Hippocampal formation (tissue), 2 donors: ENCODE measurements around the gene TP73.

Source experiments
- DNase-seq, 2 donors: peaks; one replicate each; lab custom pipeline; 2025; lab: John Stamatoyannopoulos, UW

The TP73 gene

DNA sequence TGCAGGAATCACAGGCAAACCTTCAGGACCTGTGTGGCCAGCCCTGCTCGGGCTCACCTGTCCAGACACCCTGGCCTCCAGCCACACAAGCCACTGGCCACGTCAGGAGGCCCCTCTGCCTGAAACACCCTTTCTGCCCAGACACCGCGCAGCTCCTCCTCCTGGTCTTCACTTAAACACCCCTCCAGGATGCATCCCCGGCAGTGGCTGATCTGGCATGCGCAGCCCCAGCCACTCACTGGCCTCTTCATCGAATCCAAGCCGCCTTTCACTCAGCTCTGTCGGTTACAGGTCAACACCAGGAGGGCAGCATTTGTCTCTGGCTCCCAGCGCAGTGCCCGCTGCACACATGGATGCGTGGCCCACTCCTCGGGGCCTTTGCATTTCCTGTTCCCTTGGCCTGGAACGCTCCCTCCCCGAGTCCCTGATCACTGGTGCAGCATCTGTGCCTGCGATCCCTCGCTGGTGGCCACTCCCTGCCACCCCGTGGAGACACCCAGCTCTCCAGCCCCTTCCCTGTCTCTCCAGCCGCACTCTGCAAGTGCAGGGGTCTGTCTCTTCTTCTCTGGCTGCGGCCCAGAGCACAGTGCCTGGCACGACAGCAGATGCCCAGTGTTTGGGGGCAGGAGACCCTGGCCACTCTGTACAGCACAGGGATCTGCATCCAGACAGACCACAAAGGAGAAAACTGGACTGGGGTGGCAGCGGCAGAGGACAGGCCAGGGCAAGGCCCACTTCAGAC is 18.1 kb upstream of the TP73 start:
- DNase-seq = no peak

- DNase-seq = no peak
Measured at GRCh38 chr1:3636080-3636479, 16.2 kb upstream of the TP73 start.

- no peak for DNase-seq
Measured at GRCh38 chr1:3636531-3636930, 15.8 kb upstream of the TP73 start.

DNA sequence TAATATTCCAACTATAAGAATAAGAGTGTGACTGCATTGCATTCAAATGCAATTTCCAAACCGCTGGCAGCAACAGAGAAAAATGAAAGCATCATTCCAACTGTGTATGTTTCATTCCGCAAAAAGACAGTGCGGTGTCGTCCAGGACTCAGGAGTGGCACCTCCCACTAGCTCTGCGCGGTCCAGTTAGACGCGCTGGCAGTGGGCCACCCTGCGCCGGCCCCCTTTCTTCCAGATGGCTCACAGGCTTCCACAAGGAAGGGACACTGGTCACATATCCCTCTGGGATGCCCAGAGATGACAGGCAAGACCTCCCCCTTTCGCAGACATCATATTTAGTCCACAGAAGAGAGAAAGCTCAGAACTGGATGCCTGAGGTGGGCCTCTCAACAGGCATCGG is 14.3 kb upstream of the TP73 start:
- DNase-seq = no peak

- DNase-seq = no peak
Measured at GRCh38 chr1:3638676-3639075, 13.6 kb upstream of the TP73 start.

DNA sequence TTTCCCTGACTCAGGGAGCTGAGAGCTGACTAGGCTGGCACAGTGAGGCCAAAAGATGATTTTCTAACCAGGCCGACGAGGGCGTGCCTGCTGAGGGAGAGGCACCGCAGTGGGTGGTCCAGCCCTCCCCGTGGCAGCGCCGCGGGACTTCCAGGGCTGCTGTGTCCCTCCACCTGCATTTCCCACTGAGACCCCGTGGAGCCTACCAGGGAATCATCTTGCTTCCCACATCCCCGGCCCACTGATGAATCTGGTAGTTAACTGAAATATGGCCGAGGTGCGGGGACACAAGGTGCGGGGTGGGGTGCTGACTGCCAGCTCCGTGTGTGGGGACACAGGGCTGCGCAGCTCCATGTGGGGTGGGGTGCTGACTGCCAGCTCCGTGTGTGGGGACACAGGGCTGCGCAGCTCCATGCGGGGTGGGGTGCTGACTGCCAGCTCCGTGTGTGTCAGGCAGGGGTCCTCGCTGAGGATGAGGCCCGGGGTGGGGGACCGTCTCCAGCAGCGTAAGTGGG is 12.9 kb upstream of the TP73 start:
- DNase-seq = no peak

DNA sequence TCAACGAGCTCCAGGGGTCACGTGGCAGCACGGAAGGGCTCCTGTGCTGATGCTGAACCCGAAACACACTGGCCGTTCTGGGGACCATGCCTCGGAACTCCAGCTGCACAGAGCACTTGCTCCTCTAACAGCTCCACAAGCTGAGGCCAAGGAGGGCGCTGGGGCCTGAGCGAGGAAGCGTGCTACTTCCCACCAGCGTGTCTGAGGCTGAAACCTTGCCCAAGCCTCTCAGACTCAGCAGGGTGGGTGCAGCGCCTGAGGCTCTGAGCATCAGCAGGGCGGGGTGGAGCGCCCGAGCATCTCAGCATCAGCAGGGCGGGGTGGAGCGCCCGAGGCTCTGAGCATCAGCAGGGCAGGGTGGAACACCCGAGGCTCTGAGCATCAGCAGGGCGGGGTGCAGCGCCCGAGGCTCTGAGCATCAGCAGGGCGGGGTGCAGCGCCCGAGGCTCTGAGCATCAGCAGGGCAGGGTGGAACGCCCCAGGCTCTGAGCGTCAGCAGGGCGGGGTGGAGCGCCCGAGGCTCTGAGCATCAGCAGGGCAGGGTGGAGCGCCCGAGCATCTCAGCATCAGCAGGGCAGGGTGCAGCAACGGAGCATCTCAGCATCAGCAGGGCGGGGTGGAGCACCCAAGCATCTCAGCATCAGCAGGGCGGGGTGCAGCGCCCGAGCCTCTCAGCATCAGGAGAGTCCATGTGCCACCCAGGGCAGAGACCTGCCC is 12.0 kb upstream of the TP73 start:
- DNase-seq = no peak

GRCh38 chr1:3641046-3641760 is 11.1 kb upstream of the TP73 start:
- DNase-seq = no peak

DNA sequence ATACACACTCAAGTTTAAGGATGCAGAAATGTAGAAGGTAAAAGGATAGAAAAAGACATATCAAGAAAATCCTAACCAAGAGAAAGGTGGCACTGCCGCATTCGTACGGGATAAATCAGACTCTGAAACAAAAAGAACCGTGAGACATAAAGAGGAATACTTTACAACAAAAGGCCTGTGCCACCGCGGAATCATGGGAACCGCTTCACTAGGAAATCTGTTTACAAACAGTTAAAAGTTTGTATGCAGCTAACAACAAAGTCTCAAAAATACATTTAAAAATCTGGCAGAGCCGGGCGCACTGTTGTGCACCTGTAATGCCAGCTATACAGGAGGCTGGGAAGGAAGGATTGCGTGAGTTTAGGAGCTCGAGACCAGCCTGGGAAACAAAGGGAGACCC is 10.5 kb upstream of the TP73 start:
- DNase-seq = no peak

DNA sequence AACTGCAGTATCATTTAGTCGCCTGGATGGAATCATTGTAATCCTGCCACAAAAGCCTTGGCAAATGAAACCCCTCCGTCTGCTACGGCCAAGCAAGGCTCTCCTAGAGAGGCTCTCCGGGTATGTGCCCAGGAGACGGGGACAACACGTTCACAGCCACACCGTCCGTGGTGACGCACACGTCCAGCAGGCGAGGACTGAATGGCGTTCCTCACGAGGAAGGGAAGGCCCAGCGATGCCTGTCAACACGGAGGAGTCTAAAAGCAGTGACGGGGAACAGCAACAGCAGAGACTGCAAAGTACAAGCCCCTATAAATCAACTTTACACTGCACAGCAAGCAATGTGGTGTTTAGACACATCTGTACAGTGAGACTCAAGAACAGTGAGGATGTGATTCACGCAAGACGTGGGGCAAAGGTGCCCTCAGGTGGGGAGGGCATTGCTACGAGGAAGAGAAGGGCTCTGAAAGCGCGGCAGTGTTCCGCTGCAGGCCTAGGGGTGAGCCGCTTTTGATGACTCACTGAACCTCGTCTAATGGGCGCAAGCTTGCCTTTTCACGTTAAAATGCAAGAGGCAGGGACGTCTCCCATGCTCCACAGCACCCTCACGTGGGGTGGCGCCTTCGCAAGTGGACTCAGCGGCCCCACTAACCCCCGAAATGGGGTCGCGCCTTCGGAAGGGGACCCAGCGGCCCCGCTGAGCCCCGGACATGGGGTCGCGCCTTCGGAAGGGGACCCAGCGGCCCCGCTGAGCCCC is 9.2 kb upstream of the TP73 start:
- DNase-seq = no peak

- no peak for DNase-seq
Measured at GRCh38 chr1:3644273-3644672, 8.0 kb upstream of the TP73 start.

DNA sequence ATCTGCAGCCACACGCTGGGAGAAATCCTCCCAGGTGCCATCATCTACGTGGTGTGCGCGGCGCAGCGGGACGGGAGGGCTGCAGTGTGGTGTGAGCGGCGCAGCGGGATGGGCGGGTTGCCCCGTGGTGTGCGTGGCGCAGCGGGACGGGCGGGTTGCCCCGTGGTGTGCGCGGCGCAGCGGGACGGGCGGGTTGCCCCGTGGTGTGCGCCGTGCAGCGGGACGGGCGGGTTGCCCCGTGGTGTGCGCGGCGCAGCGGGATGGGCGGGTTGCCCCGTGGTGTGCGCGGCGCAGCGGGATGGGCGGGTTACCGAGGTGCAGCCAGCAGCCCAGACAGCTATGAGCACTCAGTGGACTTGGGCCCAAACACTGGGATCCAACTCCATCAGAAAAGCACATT is 7.1 kb upstream of the TP73 start:
- DNase-seq = no peak

DNA sequence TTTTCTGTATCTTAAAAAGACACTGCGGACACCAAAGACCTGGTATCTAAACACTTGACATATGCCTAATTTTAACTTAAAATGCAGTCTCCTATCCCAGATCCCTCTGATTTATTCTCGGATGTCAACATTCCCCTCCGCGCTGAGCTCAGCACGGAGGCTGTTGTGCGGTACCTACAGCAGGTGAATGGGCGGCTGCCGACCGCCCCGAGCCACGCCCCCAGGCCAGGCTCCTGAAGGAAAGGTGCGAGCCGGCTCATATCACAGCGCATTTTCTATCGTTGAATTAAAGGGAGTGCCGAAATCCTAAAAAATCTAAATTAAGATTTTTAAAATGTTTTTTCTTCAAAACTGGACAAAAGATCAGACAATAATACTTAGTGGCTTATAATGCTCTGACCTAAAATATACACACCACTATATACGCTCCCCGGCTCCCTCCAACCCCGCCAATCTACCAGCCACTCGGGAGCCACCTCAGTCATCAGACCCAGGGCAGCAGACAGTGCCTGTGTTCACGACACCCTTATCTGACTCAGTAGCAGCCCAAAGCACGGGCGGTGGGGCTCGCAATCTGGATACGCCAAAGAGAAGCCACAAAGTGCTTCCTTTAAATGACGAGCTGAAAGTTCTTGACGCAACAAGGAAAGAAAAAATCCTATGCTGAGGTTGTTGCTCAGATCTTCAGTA is 6.5 kb upstream of the TP73 start:
- DNase-seq = no peak

GRCh38 chr1:3646596-3646995 is 5.7 kb upstream of the TP73 start:
- no peak for DNase-seq

GRCh38 chr1:3649342-3650247 is 2.7 kb upstream of the TP73 start, which contains the start of gene WRAP73:
Gene WRAP73 (minus strand): TSS chr1:3650103. CDS start chr1:3649999, 104 bp downstream.
- DNase-seq = peak; percentile 48 to 62

GRCh38 chr1:3650248-3651025 is 1.9 kb upstream of the TP73 start:
- no peak for DNase-seq

DNA sequence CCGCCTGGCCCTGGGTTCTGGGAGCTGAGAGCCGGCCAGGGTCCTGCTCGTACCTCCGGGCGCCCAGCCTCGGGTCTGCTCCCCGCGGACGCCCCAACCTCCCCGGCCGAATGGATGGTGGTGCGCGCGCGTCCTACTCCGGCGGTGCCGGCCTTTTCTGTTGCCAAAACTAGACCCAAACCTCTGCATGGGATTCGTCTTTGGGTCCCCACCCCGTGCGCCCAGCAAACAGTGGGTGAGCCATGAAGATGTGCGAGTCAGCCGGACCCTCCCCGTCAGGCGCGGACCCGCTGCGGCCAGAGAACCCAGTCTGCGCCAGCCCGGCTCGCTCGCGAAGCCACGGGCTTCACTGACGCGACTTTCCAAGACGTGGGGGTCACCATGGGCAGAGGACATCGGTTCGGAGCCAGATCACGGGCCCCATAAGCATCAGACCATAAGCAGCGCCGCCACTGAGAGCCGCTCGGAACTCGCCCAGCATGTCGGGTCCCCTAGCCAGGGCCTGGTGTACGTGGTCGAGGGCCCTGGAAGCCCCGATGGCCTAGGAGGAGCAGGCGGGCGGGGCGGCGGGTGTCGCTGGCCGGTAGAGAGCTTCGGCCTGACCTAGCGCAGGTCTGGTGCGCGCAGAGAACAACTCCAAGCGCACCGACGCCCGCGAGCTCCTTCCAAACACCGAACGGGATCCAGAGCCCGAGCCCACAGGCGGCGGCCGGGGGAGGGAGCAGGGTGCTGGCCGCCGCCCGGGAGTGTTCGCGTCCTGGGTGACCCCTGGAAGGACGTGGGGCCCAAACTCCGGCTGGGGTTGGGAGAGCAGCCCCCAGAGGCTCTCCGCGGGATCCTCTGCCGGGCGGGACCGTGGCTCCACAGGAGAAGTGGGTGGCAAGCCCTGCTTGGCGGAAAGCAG is 1.0 kb upstream of the TP73 start:
- DNase-seq = no peak

DNA sequence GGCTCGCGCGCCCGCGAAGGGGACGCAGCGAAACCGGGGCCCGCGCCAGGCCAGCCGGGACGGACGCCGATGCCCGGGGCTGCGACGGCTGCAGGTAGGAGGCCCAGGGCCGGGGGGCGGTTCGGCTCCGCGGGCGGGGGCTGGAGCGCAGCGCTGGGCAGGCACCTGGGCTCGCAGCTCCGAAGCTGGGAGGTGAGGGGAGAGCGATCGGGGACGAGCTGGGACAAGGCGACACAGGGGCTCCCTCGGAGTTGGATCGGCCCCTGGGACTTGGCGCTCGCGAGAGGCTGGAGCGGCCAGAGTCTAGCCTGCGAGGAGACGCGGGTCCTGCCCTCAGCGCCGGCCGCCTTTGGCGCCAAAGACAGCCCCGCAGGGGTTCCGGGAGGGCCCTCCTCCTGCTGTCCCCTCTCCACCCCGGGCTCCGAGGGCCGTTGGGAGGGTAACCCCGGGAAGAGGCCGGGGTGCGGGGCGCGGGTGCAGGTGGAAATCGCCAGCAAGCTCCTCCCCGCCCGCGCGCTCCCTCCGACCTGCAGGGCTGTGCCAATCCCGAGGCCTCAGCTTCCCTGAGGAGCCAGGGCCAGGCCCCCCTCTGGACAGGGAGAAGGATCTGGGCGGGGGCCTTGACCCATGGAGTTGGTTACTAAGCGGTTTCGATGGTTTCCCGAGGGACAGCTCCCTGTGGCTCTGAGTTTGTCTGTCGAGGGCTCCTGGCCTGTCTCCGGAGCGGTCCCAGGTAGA is 401 bp downstream of the TP73 start:
- no peak for DNase-seq
